GM19351 (cell line): ENCODE measurements around the gene ANKRA2.

Source experiments
- ATAC-seq: cut with Tn5 transposase; IDR thresholded peaks from one replicate; pipeline ENCODE4 v1.9.1; 2021; ENCODE audit warnings: mild to moderate bottlenecking, moderate library complexity; ENCODE audit not compliant: unreplicated experiment

The ANKRA2 gene, protein sequence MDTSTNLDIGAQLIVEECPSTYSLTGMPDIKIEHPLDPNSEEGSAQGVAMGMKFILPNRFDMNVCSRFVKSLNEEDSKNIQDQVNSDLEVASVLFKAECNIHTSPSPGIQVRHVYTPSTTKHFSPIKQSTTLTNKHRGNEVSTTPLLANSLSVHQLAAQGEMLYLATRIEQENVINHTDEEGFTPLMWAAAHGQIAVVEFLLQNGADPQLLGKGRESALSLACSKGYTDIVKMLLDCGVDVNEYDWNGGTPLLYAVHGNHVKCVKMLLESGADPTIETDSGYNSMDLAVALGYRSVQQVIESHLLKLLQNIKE

GRCh38 chr5:73565139-73565968, at the start of gene ANKRA2, which contains the start of gene UTP15:
TSS of gene ANKRA2 (minus strand) at chr5:73565639. CDS start at chr5:73562881, 2,758 bp downstream.
TSS of gene UTP15 (plus strand) at chr5:73565743. CDS start at chr5:73567345, 1,602 bp downstream.
- ATAC-seq: peak; percentile 95

- no peak for ATAC-seq
Measured at GRCh38 chr5:73615085-73615484, 49.6 kb upstream of the ANKRA2 start.

DNA sequence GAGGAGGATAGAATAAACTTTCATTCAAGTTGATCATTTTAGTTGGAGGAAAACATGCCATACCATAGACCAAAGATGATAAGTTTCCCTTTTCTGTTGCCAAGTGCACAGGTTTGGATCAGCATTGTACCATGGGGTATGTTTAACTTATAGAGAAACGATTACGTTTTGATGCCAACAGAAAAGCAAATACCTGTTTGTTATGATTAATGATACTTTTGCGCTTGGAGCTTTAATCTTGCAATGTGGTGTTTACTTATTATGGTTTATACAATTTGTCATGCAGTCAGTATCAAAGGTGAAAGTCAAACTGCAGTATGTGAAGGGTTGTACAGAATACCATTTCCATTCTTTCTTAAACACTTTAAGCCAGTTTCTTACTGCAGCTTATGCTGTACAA, 47.4 kb upstream of the ANKRA2 start:
- ATAC-seq: no peak

DNA sequence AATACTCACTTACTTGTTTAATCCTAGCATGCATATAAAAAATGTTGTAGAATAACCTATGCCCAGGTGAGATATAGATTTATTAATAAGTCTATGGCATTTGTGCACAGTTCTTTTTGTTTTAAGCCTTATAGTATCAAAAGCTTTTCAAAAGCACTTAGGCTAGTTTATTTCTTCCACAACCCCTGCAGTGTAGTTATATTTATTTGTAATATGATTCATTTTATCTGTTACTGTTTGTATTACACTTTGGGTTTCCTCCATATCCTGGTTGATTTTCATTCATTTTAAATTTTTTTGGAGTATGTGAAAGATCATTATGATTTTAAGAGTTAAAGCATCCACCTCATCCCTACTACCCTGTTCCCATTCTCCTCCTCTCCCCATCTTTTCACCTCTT, 41.8 kb upstream of the ANKRA2 start:
- no peak for ATAC-seq

DNA sequence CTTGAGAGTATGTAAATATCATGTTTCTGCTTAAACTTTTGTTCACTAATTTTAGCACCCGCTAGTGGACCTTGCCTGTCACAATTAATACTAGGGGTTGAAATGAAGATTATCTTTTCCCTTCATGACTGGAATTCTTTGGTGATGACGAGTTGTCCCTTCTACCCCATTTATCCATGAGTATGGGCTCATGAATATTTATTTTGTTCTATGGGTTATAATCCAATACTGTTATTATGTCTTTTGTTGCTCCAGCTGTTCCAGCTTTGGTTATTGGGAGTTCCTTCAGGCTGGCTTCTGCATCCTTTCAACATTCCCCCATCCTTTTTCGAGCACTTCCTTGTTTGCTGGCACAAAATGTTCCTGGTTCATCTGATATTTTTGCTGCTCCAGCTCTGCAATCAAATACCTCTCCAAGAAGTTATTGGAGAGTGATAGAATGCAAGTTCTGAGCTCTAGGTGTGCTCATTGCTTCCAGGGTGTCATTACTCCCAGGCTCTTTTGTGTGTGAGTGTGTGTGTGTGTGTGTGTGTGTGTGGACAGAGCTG, 40.8 kb upstream of the ANKRA2 start:
- no peak for ATAC-seq

DNA sequence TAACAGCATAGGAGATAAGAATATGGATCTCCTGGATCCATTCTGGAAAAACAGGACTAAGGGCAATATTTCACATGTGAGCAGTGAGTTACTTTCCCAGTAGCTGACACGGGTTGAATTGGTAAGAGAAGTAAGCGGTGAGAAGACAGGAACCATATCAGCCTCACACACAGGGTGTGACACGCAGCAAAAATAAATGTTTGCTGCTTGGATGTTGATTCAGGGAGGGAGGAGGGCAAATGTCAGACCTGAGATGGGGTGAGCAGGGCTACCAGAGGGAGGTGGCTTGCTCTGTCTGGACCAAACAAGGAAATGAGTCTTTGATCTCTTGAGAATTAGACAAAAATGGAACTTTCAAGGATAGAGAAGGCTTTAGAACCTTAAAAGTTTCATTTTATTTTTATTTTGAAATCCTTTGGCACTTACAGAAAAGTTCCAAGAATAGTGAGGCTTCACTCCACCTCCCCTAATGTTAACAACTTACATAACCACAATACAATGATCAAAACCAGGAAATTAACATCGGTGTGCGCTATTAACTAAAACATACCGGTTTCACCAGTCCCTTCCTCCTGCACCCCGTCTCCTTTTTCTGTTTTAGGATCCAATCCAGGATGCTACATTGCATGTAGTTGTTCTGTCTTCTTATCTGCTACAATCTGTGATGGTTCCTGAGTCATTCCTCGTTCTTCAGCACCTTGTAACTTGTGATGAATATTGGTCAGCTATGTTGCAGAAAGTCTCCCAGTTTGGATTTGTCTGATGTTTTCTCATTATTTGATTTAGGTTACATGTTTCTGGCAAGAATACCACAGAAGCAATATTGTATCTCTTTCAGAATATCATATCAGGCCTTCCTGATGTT, 40.0 kb upstream of the ANKRA2 start:
- ATAC-seq: no peak

DNA sequence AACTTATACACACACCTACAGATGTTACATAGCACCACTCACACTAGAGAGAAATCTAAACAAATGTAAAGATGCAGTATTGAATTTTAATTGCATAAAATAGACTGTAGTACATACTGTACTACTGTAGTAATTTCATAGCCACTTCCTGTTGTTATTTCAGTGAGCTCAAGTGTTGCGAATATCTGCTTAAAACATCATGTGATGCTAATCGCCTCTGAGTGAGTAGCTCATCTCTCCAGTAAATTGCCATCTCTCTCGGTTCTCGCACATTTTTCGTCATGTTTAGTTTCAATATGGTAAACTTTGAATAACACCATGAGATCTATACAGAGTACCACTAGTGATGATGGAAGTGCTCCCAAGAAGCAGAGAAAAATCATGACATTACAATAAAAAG, 38.6 kb upstream of the ANKRA2 start:
- ATAC-seq: no peak

GRCh38 chr5:73599380-73599779, 33.9 kb upstream of the ANKRA2 start:
- ATAC-seq: no peak

DNA sequence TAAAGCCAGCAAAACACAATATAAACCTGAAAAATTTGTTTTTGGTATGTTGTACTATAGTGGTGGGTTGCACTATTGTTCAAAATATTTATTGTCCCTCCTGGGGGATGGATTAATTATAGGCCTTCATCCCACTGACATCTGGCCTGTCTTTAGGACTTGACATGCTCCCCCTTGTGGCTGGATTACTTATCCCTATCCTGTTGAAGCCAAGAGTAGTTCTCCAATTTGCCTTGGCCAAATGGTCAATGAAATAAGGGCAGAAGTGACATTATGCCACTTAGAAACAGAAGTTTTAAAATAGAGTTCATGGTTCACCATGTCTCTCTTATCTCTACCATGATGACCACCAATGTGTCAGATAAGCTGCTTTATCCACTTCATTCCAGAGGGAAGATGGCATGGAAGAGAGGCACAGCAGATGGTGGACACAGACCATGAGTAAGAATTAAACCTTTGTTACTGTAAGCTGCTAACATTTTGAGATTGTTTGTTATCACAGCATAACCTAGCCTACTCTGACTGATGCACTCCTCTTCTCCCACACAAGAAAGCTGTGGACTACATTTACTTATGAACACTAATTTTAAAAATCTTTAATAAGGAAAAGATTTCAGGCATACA, 31.4 kb upstream of the ANKRA2 start:
- ATAC-seq: no peak

DNA sequence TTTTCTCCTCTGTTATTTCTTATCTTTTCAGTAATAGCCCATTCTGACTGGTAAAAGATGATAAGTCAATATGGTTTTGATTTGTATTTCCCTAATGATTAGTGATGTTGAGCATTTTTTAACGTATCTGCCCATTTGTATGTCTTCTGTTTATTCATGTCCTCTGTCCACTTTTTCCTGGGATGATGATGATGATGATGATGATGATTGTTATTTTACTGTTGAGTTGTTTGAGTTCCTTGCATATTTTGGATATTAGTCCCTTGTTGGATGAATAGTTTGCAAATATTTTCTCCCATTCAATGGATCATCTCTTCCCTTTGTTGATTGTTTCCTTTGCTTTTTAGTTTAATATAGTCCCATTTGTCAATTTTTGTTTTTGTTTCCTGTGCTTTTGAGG, 27.1 kb upstream of the ANKRA2 start:
- ATAC-seq: no peak

GRCh38 chr5:73591698-73592501, 26.5 kb upstream of the ANKRA2 start:
- ATAC-seq: no peak

DNA sequence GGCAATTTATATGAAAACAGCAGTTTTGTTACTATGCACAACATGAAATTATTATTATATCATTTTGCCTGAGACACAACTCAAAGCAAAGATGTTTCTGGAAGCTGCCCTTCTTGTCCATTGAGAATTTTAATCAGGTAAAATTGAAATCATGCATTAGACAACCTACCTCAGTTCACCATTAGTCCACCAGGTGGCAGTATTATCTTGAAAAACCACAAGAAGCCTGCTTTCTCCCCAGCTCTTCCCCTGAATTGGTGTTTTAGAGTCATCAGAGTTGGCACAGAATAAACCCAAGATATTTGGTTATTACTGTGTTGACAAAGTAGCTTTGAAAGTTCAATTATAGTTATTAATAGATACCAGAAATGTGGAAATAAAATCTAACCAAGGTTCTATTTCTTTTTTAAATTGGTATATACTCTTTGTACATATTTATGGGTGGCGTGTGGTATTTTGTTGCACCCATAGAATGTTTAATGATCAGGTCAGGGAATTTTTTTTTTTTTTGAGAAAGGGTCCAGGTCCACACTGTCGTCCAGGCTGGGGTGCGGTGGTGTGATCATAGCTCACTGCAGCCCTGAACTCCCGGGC, 25.8 kb upstream of the ANKRA2 start:
- peak; percentile 55 for ATAC-seq

DNA sequence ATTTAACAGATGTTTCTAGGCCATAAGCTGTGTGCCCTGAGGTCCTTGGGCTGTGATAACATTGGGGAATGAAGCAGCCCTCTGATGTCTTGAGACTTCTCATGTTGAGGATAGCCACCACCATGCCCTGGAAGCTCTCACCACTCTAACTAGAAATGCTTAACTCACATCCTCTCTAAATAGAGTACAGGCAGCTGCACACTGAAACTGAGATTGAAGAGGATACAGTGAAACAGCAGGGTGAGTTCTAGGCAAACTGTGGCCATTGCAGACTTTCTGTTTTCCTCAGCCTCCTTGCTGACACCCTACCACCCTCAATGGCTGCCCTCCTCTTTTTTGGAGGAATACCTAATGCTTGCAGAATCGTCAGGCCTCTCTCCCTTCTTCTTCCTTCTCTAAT, 22.5 kb upstream of the ANKRA2 start:
- ATAC-seq: no peak

GRCh38 chr5:73582285-73583145, 17.1 kb upstream of the ANKRA2 start:
- ATAC-seq: no peak

GRCh38 chr5:73565969-73566547, 619 bp upstream of the ANKRA2 start:
- no peak for ATAC-seq

DNA sequence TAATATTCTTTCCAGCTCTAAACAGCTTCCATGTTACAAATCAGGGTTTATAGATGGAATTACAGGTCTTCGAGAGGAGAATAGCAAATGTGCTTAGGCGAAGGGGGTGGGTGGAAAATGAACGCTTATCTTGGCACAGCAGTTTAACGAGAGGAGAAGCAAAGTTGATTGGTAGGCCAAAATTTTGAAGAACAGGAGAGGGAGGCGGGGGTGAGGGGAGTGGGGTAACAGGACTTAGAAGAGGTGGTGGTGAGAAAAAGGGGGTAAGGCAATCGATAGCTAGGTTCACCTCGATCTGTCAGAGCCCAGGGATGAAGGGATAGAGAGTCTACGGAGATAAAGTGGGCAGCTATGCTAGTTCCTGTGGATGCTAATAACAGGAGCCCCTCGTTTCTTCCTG, 764 bp downstream of the ANKRA2 start:
- no peak for ATAC-seq

DNA sequence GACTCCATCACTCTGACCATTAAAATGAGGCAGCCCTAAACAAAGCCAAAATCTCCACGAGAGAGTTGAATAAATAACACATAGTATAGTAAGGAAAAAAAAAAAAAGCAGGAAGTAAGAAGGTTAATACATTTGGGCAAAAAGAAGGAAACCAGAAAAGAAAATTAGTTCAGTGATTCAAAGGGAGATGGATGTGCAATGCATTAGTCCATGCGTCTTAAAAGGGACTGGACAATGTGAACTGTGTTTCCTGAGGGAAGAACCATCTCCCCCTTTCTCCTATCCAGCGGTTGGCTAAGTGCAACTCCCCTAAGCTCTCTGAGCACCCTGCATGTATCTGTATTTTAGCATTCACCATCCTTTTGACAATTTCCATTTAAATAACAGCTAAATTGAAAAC, 1.4 kb downstream of the ANKRA2 start:
- ATAC-seq: no peak

GRCh38 chr5:73558950-73559349, 6.5 kb downstream of the ANKRA2 start:
- ATAC-seq: no peak
